T-helper 1 cell treated with Interleukin-12 subunit alpha and Interleukin-12 subunit beta and Interleukin-4 antibody, amounts not matched to agents 30 μg/mL and 1 μg/mL, for 36 hours (primary cell): ENCODE measurements around the gene GRM1.

Experiments
- H3K27ac Mint-ChIP-seq: one replicate; pipeline ENCODE4 v1.8.0; 2021; ENCODE audit warnings: mild to moderate bottlenecking, mixed read lengths
- H3K27me3 Mint-ChIP-seq: one replicate; pipeline ENCODE4 v1.8.0; 2021; ENCODE audit warnings: low read depth, mixed read lengths
- H3K36me3 Mint-ChIP-seq: one replicate; pipeline ENCODE4 v1.8.0; 2021; ENCODE audit warnings: low read depth, mixed read lengths
- H3K4me1 Mint-ChIP-seq: one replicate; pipeline ENCODE4 v1.8.0; 2021; ENCODE audit warnings: low read depth, mixed read lengths
- H3K4me3 Mint-ChIP-seq: one replicate; pipeline ENCODE4 v1.8.0; 2021; ENCODE audit warnings: mild to moderate bottlenecking, moderate library complexity, mixed read lengths
- H3K9me3 Mint-ChIP-seq: one replicate; pipeline ENCODE4 v1.8.0; 2021; ENCODE audit warnings: mixed read lengths

The GRM1 gene

DNA sequence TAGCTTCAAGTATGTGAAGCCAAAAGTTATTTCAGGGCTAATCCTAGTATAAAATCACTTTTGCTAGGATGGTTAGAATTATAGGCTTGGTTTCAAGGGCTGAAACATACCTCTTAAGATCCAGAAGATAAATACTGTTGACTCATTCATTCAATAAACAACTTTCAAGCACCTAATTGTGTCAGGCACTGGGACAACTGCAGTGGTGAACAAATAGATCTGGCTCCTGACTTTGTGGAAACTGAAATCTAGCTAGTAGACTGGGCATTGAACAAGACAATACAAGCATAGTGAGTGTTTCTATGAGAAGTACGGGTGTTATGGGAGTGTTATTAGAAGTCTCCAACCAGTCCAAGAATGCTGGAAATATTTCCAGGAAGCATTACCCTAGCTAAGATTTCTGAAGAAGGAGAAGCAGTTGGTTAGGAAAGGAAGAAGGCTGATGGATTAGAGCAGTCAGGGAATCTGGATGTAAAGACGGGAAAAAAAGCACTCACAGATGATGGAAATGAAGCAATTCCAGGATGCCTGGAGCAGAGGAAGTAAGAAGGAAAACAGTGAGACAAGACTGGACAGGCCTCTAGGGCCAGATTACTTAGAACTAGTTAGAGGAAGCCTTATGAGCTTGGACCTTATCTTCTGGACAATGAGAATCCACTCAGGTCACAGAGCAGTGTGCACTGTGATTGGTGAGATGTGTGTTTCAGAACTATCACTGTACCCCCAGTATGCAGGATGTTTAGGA is 382.2 kb downstream of the GRM1 start:
- Mint-ChIP-seq H3K9me3 (no peaks in the 10 kb centered on the region), H3K4me1 (no peaks in the 10 kb centered on the region), H3K27me3 (no peaks in the 10 kb centered on the region), H3K4me3 (no peak overlapping the region), H3K27ac (no peak overlapping the region), H3K36me3 (no peaks in the 10 kb centered on the region)

DNA sequence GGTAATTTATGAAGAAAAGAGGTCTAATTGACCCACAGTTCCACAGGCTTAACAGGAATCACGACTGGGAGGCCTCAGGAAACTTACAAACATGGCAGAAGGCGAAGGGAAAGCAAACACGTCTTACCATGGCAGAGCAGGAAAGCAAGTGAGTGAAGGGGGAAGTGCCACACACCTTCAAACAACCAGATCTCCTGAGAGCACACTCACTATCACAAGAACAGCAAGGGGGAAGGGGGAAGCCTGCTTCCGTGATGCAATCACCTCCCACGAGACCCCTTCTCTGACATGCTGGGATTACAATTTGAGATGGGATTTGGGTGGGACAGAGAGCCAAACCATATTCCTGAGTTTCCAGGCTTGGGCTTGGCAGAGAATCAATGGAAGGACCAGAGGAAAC is 390.7 kb downstream of the GRM1 start:
- Mint-ChIP-seq H3K27ac (no peak overlapping the region), H3K4me1 (no peaks in the 10 kb centered on the region), H3K36me3 (no peaks in the 10 kb centered on the region), H3K9me3 (no peaks in the 10 kb centered on the region), H3K4me3 (no peak overlapping the region), H3K27me3 (peaks cover 5% of the 10 kb centered on the region)

DNA sequence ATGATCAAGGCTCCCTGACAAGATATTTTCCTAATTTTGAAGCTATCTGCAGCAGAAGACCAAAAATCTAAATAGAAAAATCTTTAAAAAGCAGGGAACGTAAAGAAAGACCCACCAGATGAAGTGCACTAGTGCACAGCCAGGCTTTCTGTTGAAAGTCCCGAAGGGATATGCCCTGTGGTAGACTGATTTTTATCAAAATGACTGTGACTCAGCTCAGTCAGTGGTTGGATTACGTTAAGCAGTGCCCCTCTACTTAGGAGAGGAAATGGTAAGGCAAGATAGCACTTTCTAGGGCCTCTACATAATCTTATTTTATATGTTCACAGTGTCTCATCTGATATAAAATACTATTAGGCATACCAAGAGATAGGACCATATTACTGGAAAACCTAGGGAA is 391.4 kb downstream of the GRM1 start:
- peaks cover 5% of the 10 kb centered on the region for H3K27me3 Mint-ChIP-seq
- H3K27ac Mint-ChIP-seq = no peak overlapping the region
- no peaks in the 10 kb centered on the region for H3K9me3 Mint-ChIP-seq
- H3K4me3 Mint-ChIP-seq = no peak overlapping the region
- no peaks in the 10 kb centered on the region for H3K4me1 Mint-ChIP-seq
- no peaks in the 10 kb centered on the region for H3K36me3 Mint-ChIP-seq

DNA sequence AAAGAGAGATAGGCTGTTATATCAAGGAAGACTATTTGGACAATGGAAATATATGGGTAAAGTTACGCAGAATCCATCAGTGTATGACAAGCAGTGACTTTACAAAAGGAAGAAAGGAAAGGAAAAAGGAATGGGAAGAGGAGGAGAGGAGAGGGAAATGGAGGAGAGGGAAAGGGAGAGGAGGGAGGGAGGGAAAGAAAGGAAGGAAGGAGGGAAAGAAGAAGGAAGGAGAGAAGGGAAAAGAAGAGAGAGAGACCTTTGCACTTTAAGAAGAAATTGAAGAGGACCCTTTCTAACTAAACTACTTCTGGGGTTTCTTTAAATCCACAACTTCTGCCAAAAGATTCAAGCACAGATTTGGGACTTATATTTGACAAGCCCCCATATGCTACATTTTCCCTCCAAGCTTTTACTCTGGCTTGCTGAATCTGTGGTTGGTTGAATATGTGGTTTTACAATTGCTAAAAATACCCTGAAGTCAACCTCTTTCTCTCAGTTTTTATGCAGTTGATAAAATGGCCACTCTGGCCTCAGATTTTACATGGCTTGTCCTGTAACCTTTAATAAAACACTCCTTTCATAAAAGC is 394.0 kb downstream of the GRM1 start:
- peaks cover 5% of the 10 kb centered on the region for H3K27me3 Mint-ChIP-seq
- H3K9me3 Mint-ChIP-seq = no peaks in the 10 kb centered on the region
- H3K4me3 Mint-ChIP-seq = no peak overlapping the region
- no peaks in the 10 kb centered on the region for H3K36me3 Mint-ChIP-seq
- no peak overlapping the region for H3K27ac Mint-ChIP-seq
- H3K4me1 Mint-ChIP-seq = no peaks in the 10 kb centered on the region

DNA sequence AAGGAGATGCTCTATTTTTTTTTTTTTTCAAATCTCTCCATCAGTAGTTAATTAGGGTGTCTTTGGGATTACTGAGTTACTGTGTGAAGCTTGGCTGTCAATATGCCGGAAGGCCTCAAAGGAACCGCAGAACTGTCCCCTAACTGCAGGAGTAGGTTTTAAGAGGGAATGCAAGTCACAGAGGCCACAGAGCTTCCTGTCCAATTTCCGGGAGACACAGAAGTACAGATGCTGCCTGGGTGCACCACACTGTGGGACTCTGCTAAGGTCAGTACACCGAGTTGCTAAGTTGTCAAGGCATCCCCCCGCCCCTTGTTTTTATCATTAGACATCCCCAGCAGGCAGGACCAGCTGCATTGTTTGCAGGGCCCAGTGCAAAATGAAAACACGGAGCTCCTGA is 394.6 kb downstream of the GRM1 start:
- H3K27ac Mint-ChIP-seq = no peak overlapping the region
- no peaks in the 10 kb centered on the region for H3K9me3 Mint-ChIP-seq
- H3K36me3 Mint-ChIP-seq = no peaks in the 10 kb centered on the region
- H3K27me3 Mint-ChIP-seq = peaks cover 5% of the 10 kb centered on the region
- no peak overlapping the region for H3K4me3 Mint-ChIP-seq
- no peaks in the 10 kb centered on the region for H3K4me1 Mint-ChIP-seq

DNA sequence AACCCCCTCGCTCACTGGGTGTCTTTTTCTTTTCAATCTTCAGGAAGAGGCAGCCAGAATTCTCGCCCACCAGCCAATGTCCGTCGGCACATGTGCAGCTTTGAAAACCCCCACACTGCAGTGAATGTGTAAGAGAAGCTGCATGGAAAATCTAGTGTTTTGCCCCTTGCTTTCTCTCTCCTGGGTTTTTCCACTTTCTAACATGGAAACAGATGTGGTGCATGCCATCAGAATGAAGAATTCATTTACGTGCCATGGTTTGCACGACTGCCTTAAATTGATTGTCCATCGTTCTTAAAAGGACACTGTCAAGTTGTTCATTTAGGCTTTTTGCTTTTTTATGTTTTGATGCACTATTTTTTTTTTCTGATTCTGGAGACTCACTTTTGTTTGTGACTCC is 397.7 kb downstream of the GRM1 start:
- Mint-ChIP-seq H3K9me3 (no peaks in the 10 kb centered on the region), H3K36me3 (no peaks in the 10 kb centered on the region), H3K27ac (no peak overlapping the region), H3K4me1 (no peaks in the 10 kb centered on the region), H3K27me3 (peaks cover 5% of the 10 kb centered on the region), H3K4me3 (no peak overlapping the region)

DNA sequence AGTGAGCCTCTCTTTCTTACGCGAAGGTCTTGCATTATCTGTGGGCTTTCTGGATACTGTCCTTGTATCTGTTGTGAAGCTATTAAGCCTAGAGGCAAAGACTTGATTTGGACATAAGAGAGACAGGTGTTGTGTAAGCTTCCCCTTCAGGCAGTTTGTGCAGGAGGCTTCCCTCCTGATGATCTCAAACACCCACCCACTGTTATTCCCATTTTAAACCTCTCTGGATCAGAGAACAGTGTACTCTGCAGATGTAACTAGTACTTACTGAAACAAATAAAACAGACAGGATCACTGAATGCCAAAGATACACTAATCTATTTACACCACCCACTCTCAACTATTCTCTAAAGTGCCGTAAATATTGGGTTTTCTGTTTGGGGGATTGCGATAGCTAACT is 401.0 kb downstream of the GRM1 start:
- H3K4me3 Mint-ChIP-seq = no peak overlapping the region
- no peaks in the 10 kb centered on the region for H3K9me3 Mint-ChIP-seq
- H3K4me1 Mint-ChIP-seq = no peaks in the 10 kb centered on the region
- H3K27me3 Mint-ChIP-seq = peaks cover 21% of the 10 kb centered on the region
- H3K27ac Mint-ChIP-seq = no peak overlapping the region
- H3K36me3 Mint-ChIP-seq = no peaks in the 10 kb centered on the region

DNA sequence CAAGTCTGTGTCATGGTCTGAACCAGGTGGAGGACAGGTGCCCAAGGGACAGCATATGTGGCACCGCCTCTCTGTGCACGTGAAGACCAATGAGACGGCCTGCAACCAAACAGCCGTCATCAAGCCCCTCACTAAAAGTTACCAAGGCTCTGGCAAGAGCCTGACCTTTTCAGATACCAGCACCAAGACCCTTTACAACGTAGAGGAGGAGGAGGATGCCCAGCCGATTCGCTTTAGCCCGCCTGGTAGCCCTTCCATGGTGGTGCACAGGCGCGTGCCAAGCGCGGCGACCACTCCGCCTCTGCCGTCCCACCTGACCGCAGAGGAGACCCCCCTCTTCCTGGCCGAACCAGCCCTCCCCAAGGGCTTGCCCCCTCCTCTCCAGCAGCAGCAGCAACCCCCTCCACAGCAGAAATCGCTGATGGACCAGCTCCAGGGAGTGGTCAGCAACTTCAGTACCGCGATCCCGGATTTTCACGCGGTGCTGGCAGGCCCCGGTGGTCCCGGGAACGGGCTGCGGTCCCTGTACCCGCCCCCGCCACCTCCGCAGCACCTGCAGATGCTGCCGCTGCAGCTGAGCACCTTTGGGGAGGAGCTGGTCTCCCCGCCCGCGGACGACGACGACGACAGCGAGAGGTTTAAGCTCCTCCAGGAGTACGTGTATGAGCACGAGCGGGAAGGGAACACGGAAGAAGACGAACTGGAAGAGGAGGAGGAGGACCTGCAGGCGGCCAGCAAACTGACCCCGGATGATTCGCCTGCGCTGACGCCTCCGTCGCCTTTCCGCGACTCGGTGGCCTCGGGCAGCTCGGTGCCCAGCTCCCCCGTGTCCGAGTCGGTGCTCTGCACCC is 405.2 kb downstream of the GRM1 start:
- H3K27ac Mint-ChIP-seq = no peak overlapping the region

DNA sequence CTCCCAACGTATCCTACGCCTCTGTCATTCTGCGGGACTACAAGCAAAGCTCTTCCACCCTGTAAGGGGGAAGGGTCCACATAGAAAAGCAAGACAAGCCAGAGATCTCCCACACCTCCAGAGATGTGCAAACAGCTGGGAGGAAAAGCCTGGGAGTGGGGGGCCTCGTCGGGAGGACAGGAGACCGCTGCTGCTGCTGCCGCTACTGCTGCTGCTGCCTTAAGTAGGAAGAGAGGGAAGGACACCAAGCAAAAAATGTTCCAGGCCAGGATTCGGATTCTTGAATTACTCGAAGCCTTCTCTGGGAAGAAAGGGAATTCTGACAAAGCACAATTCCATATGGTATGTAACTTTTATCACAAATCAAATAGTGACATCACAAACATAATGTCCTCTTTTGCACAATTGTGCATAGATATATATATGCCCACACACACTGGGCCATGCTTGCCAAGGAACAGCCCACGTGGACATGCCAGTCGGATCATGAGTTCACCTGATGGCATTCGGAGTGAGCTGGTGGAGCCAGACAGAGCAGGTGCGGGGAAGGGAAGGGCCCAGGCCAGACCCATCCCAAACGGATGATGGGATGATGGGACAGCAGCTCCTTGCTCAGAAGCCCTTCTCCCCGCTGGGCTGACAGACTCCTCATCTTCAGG is 406.0 kb downstream of the GRM1 start:
- H3K4me3 Mint-ChIP-seq = no peak overlapping the region
- no peaks in the 10 kb centered on the region for H3K4me1 Mint-ChIP-seq
- H3K27me3 Mint-ChIP-seq = peaks cover 25% of the 10 kb centered on the region
- H3K36me3 Mint-ChIP-seq = no peaks in the 10 kb centered on the region
- H3K9me3 Mint-ChIP-seq = no peaks in the 10 kb centered on the region
- H3K27ac Mint-ChIP-seq = no peak overlapping the region

More for the DNA sequence above, 405.2 kb downstream of the GRM1 start:
- peaks cover 25% of the 10 kb centered on the region for H3K27me3 Mint-ChIP-seq
- H3K36me3 Mint-ChIP-seq = no peaks in the 10 kb centered on the region
- H3K9me3 Mint-ChIP-seq = no peaks in the 10 kb centered on the region
- H3K4me1 Mint-ChIP-seq = no peaks in the 10 kb centered on the region
- H3K4me3 Mint-ChIP-seq = no peak overlapping the region

DNA sequence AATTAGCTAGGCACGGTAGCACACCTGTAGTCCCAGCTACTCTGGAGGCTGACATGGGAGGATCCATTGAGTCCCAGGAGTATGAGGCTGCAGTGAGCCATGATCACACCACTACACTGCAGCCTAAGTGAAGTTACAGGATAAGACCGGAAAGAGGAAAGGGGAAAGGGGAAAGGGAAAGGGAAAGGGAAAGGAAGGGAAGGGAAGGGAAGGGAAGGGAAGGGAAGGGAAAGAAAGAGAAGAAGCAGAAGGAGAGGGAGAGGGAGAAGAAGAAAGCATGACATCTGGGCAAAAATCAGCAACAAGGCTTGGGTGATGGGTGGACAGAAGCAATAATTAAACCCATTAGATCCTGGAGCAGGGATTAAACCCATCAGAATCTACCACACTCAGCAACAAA is 413.0 kb downstream of the GRM1 start:
- H3K27me3 Mint-ChIP-seq = no peaks in the 10 kb centered on the region
- H3K9me3 Mint-ChIP-seq = no peaks in the 10 kb centered on the region
- no peak overlapping the region for H3K27ac Mint-ChIP-seq
- H3K4me1 Mint-ChIP-seq = no peaks in the 10 kb centered on the region
- H3K36me3 Mint-ChIP-seq = no peaks in the 10 kb centered on the region
- H3K4me3 Mint-ChIP-seq = no peak overlapping the region

DNA sequence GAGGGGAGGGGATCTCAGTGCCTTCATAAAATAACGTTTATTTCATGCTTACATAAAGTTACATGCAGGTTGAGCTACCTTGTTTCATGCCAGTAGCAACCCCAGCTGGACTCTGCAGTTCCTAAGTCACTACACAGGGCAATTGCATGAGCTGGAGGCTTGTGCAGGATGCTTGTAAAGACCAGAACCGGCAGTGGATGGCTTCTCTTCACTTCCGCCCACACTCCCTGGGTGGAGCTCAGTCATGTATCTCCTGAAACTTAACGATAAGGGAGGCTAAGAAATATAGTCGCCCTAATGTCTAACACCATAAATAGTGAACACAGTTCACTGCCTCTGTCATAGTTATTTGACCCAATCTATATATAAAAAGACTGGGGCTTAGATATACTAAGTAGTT is 415.3 kb downstream of the GRM1 start:
- no peaks in the 10 kb centered on the region for H3K36me3 Mint-ChIP-seq
- H3K4me3 Mint-ChIP-seq = no peak overlapping the region
- no peaks in the 10 kb centered on the region for H3K9me3 Mint-ChIP-seq
- no peak overlapping the region for H3K27ac Mint-ChIP-seq
- no peaks in the 10 kb centered on the region for H3K4me1 Mint-ChIP-seq
- H3K27me3 Mint-ChIP-seq = no peaks in the 10 kb centered on the region

DNA sequence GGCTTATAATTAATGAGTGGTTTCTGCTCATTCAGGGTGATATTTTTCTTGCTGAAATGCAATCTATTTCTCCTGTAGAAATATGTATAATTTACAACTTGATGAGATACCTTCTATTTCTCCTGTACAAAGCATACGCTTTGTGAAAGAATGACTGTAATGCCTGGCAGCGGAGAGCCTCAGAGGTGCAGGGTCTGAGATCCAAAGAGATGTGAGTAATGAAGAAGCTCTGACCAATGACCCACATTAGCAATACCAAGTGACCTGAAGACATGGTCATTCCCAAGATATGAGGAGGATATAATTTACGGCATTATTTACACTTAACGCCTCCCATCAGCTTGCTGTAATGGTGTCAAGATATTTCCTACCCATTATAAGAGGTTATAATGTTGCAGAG is 416.4 kb downstream of the GRM1 start:
- no peak overlapping the region for H3K4me3 Mint-ChIP-seq
- H3K36me3 Mint-ChIP-seq = no peaks in the 10 kb centered on the region
- no peaks in the 10 kb centered on the region for H3K27me3 Mint-ChIP-seq
- H3K27ac Mint-ChIP-seq = no peak overlapping the region
- no peaks in the 10 kb centered on the region for H3K4me1 Mint-ChIP-seq
- no peaks in the 10 kb centered on the region for H3K9me3 Mint-ChIP-seq

DNA sequence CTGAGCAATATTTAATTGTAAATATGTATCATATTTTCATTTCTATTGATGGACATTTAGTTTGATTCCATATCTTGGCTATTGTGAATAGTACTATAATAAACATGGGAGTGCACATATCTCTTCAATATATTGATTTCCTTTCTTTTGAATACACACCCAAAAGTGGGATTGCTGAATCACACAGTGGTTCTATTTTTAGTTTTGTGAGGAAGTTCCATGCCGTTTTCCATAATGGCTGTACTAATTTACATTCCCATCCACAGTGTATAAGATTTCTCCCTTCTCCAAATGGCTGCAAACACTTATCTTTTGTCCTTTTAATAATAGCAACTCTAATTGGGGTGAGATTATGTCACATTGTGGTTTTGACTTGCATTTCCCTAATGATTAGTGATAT is 428.0 kb downstream of the GRM1 start:
- Mint-ChIP-seq H3K27me3 (no peaks in the 10 kb centered on the region), H3K4me1 (no peaks in the 10 kb centered on the region), H3K9me3 (peaks cover 15% of the 10 kb centered on the region), H3K36me3 (no peaks in the 10 kb centered on the region), H3K4me3 (no peak overlapping the region), H3K27ac (no peak overlapping the region)

DNA sequence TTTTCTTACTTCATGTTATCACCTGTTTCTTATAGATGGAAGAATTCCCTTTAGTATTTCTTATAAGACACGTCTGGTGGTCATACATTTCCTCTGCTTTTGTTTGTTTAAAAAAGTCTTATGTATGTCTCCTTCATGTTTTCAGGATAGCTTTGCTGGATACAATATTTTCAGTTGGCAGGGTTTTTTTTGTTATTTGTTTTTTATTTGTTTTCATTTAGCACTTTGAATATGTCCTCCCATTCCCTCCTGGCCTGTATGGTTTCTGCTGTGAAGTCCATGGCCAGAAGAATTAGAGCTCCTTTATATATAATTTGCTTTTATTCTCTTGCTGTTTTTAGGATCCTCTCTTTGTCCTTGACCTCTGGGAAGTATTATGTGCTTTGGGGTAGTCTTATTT is 432.1 kb downstream of the GRM1 start:
- Mint-ChIP-seq H3K36me3 (no peaks in the 10 kb centered on the region), H3K4me3 (no peak overlapping the region), H3K27me3 (no peaks in the 10 kb centered on the region), H3K27ac (no peak overlapping the region), H3K9me3 (peaks cover 15% of the 10 kb centered on the region), H3K4me1 (no peaks in the 10 kb centered on the region)
